ENCODE measurements around the gene CHRNB1.
"Not testable (repeated sequence)": the region's sequence is repeated elsewhere in the genome, so short reads cannot be mapped to it uniquely, and the experiment has no call there.

The CHRNB1 gene

DNA sequence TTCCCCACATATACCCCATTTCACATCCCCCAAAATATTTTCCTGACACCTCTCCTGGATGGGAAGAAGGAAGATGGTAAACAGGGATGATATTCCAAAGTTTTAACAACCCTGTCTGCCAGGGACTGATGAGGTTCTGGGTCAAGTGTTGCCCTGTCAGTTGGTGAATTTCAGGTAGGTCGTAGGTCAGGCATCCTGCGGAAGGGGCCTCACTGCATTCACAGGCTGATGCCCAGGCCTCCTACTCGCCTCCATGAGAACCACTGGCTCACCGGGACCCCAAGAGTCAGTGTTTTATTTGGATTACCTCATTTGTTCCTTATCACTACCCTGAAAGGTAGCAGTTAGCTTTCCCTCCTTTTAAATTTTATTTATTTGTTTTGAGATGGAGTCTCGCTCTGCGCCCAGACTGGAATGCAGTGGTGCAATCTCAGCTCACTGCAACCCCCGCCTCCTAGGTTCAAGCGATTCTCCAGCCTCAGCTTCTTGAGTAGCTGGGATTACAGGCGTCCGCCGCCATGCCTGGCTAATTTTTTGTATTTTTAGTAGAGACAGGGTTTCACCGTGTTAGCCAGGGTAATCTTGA lies 24.0 kb downstream of the CHRNB1 start:
- no peak for DNase-seq

DNA sequence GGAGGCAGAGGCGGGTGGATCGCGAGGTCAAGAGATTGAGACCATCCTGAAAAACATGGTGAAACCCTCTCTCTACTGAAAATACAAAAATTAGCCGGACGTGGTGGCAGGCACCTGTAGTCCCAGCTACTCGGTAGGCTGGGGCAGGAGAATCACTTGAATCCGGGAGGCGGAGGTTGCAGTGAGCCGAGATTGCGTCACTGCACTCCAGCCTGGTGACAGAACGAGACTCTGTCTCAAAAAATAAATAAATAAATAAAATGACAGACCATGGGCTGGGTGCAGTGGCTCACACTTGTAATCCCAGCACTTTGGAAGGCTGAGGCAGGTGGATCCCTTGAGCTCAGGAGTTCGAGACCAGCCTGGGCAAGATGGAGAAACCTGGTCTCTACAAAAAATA lies 25.0 kb downstream of the CHRNB1 start:
- not testable (repeated sequence) for DNase-seq

DNA sequence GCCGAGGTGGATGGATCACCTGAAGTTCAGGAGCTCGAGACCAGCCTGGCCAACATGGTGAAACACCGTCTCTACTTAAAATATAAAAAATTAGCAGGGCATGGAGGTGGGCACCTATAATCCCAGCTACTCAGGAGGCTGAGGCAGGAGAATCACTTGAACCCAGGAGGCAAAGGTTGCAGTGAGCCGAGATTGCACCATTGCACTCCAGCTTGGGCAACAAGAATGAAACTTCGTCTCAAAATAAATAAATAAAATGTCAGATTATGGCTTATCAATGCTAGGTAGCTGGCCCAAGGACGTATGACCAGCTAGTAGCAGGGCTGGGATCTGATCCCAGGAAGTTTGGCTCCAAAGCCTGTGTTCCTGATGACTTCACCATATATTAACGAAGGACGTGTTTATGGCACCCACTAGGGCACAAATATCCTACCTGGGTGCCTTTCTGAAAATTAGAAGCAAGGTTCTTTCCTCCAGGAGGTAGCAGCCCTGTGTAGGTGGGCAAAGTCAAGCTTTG lies 25.7 kb downstream of the CHRNB1 start:
- not testable (repeated sequence) for DNase-seq

DNA sequence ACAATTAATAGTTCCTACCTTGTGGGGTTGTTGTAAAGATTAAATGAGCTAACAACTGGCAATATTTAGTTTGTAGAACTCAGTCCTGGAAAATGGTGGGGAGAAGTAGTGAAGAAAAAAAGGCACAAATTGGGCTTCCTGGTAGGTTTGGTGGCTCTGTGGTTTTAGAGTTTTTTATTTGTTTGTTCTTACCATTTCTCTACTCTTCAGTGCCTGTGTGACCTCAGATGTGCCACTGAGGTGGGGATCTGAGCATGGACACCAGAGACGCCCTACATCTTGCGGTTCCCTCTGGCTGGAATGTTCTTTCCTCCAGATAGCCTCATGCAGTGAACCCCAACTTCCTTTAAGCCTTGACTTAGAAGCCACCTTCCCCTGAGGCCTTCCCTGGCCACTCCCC lies 26.9 kb downstream of the CHRNB1 start:
- DNase-seq, result no peak

GRCh38 chr17:7474767-7475166 lies 29.9 kb downstream of the CHRNB1 start:
- DNase-seq, result not testable (repeated sequence)

- no peak for DNase-seq
Observed at GRCh38 chr17:7475764-7476422, 31.0 kb downstream of the CHRNB1 start.

GRCh38 chr17:7476494-7476893 lies 31.6 kb downstream of the CHRNB1 start:
- no peak for DNase-seq

DNA sequence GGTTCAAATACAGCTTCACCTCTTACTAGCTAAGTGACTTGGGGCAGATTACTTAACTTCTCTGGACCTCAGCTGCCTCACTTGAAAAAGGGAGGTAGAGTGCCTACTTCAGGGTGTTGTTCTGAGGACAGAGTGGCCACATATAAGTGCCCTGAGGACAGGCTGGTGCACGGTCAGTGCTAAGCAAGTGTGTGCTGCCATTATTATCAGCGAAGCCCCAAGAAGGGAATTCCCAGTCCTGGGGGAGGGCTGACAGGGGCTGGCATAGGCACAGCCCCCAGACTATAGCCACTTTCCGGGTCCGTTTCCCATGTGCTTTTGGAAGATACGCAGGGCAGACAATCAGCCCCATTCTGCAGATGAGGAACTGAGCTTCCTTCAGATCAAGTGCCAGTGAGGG lies 32.1 kb downstream of the CHRNB1 start:
- DNase-seq, result no peak

- peak; percentile 33 to 40 for DNase-seq
Observed at GRCh38 chr17:7477392-7478275, 32.8 kb downstream of the CHRNB1 start.

- DNase-seq, result peak; percentile 52
Observed at GRCh38 chr17:7478276-7479212, 33.7 kb downstream of the CHRNB1 start.

DNA sequence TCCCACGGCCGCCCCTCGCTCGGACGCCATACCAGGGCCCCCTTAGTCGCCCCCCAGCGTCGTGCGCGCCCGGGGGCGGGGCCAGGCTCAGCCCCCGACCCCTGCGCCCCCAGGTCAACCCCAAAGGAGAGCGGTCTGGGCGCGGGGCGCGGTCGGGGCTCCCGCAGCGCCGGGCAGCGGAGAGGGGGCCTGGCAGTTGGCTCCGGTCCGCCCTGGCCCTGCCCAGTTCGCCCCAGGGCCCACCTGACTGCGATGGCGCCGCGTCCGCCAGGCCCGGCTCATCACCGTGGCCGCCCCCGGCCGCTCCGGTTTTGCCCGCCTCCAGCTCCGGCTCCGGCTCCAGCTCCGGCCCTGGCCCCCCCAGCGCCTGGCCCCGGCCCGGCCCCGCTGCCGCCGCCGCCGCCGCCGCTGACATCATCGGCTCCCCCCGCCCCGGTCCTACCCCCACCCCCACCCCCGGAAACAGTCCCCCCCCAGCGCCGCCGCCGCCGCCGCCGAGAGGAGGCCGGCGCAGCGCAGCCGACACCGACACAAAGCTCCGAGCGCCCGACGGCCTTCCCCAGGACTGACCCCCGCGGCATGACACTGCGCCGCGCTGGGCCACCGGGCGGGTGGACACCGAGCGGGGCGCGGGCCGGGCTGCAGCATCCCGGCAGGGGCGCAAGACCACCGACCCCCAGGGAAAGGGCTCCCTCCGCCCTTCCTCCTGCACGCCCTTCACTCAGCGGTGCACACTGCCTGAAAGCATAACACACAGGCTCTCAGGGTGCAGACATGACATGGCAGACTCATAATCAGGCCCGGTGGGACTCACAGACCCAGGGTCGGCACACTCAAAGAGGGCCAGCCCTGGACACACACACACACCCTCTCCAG lies 34.6 kb downstream of the CHRNB1 start, which contains the start of gene ZBTB4:
Gene ZBTB4, minus strand, starts transcription at position 419 of the 876 bp plus-strand sequence. CDS start 12,830 bp downstream, outside the sequence.
- peak; percentile 53 to 66 for DNase-seq

DNA sequence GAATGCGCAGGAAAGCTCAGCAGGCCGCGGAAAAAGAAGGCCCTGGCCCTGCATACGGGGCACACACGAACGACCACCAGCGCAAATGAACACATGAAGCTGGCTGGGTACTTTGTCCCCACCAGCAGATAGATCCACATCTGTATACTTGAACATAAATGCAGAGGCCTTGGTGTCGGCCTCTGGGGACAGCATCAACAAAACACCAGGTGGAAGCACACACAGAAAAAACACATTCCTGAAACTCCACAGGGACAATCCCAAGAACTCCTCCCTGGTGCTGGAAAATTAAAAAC lies 35.2 kb downstream of the CHRNB1 start:
- no peak for DNase-seq

DNA sequence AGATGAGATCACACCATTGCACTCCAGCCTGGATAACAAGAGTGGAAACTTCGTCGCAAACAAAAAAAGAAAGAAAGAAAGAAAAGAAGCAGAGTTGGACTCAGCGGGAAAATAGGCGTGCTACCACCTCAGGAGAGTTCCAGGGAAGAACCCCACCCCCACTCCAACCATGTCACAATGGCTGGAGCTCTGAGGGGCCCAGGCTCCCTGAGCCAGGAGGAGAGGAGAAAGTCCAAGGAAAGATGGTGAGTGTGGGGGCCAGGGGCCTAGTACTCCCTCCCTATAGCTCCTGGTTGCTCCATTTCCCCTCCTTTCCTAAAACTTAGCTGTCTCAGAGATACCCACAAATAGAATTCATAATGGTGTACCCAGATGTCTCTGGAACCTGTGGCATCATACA lies 36.4 kb downstream of the CHRNB1 start, which contains the start of gene SLC35G6:
Gene SLC35G6, plus strand, starts transcription at position 172 of the 400 bp plus-strand sequence. Its CDS starts 71 bp downstream, at position 243.
- not testable (repeated sequence) for DNase-seq

GRCh38 chr17:7481842-7482741 lies 37.2 kb downstream of the CHRNB1 start:
- DNase-seq, result not testable (repeated sequence)

DNA sequence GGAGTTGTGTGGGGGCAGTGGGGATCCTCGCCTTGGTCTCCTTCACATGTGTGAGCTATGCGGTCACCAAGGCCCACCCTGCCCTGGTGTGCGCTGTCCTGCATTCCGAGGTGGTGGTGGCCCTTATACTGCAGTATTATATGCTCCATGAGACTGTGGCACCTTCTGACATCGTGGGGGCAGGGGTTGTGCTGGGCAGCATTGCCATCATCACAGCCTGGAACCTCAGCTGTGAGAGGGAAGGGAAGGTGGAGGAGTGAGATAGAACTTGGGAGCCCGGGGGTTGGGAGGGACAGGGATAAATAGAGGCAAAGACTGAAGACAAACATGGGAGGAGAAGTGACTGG lies 37.9 kb downstream of the CHRNB1 start:
- DNase-seq, result not testable (repeated sequence)

GRCh38 chr17:7483255-7484066 lies 38.6 kb downstream of the CHRNB1 start:
- DNase-seq, result peak; percentile 86 to 92

- peak; percentile 97 to 98 for DNase-seq
Observed at GRCh38 chr17:7484067-7484918, 39.4 kb downstream of the CHRNB1 start, which contains the start of gene POLR2A. Gene POLR2A (plus strand): TSS chr17:7484366.

DNA sequence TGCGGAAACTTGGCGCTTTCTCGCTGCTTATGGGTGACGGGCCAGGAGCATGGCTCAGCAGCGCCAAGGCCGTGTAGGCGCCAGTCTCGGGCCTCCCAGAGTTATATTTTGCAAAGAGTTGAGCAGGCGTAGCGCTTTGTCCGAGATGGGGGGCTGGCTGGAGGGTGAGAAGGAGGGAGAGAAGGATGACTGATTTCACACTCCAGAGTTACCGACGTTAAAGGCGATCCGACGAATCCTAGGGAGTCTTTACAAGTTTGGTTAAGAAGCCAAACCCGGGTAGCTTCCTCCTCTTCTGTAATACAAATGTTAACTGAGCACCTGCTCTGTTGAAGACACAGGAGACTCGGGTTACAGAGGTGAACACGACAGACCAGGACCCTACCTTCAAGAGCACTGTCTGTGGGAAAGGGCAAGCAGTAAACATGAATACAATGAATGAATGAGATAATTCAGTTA lies 40.1 kb downstream of the CHRNB1 start:
- no peak for DNase-seq
